HG03521 (cell line): ENCODE data around the gene B2M.
A peak's percentile ranks its signal among the peaks of the same experiment; 100 is the strongest.
"Not testable (repeated sequence)": the region's sequence is repeated elsewhere in the genome, so short reads cannot be mapped to it uniquely, and the experiment has no call there.

Experiments used
- ATAC-seq: cut with Tn5 transposase; IDR thresholded peaks from one replicate; pipeline ENCODE4 v1.9.1; 2021; ENCODE audit warnings: mild to moderate bottlenecking, moderate library complexity; ENCODE audit not compliant: unreplicated experiment

Gene B2M

GRCh38 chr15:44711096-44711742 is at the start of gene B2M, which contains the start of gene PATL2:
B2M (plus strand) TSS chr15:44711517; CDS start chr15:44711547, 30 bp downstream.
PATL2 (minus strand) TSS chr15:44711323; CDS start chr15:44676490, 34,833 bp downstream.
- peak; percentile 75 for ATAC-seq

GRCh38 chr15:44661576-44661975 is 49.7 kb upstream of the B2M start:
- no peak for ATAC-seq

- ATAC-seq, result peak; percentile 53
Observed at GRCh38 chr15:44662478-44663409, 48.6 kb upstream of the B2M start.

GRCh38 chr15:44663410-44664308 is 47.7 kb upstream of the B2M start, which contains the start of gene SPG11:
SPG11 (minus strand) TSS chr15:44663662; CDS start chr15:44663647, 15 bp downstream.
- ATAC-seq, result peak; percentile 81

- no peak for ATAC-seq
Observed at GRCh38 chr15:44666210-44667038, 44.9 kb upstream of the B2M start.

- no peak for ATAC-seq
Observed at GRCh38 chr15:44667039-44667360, 44.3 kb upstream of the B2M start.

- ATAC-seq, result no peak
Observed at GRCh38 chr15:44668921-44669320, 42.4 kb upstream of the B2M start.

GRCh38 chr15:44670087-44670950 is 41.0 kb upstream of the B2M start:
- ATAC-seq, result no peak

GRCh38 chr15:44673639-44674038 is 37.7 kb upstream of the B2M start:
- no peak for ATAC-seq

GRCh38 chr15:44675911-44676310 is 35.4 kb upstream of the B2M start:
- ATAC-seq, result no peak

GRCh38 chr15:44676676-44677075 is 34.6 kb upstream of the B2M start:
- no peak for ATAC-seq

GRCh38 chr15:44682211-44682610 is 29.1 kb upstream of the B2M start:
- ATAC-seq, result no peak

GRCh38 chr15:44682809-44683682 is 28.3 kb upstream of the B2M start:
- not testable (repeated sequence) for ATAC-seq

- not testable (repeated sequence) for ATAC-seq
Observed at GRCh38 chr15:44689318-44689717, 22.0 kb upstream of the B2M start.

GRCh38 chr15:44690245-44690644 is 21.1 kb upstream of the B2M start:
- ATAC-seq, result not testable (repeated sequence)

GRCh38 chr15:44692659-44693058 is 18.7 kb upstream of the B2M start:
- no peak for ATAC-seq

GRCh38 chr15:44694416-44694815 is 16.9 kb upstream of the B2M start:
- ATAC-seq, result no peak

- no peak for ATAC-seq
Observed at GRCh38 chr15:44695294-44695693, 16.0 kb upstream of the B2M start.
